NCI-H526 (cell line): ENCODE results near the gene L3MBTL3.
"Not testable (repeated sequence)": the region's sequence is repeated elsewhere in the genome, so short reads cannot be mapped to it uniquely, and the experiment has no call there.

ENCODE experiments used
- DNase-seq, 2 experiments: peaks; one replicate each; lab custom pipeline; 2025; lab: John Stamatoyannopoulos, UW

L3MBTL3 gene

GRCh38 chr6:130138909-130139242 lies 120.5 kb downstream of the L3MBTL3 start:
- no peak for DNase-seq

- no peak for DNase-seq
Measured at GRCh38 chr6:130140084-130140483, 121.7 kb downstream of the L3MBTL3 start.

GRCh38 chr6:130143709-130144108 lies 125.3 kb downstream of the L3MBTL3 start:
- DNase-seq = no peak

GRCh38 chr6:130147111-130147510 lies 128.7 kb downstream of the L3MBTL3 start:
- no peak for DNase-seq

- peak in 1 of 2 experiments; percentile 1 for DNase-seq
Measured at GRCh38 chr6:130148181-130148580, 129.8 kb downstream of the L3MBTL3 start.

- not testable (repeated sequence) for DNase-seq
Measured at GRCh38 chr6:130149016-130149415, 130.6 kb downstream of the L3MBTL3 start.

- no peak for DNase-seq
Measured at GRCh38 chr6:130150906-130151305, 132.5 kb downstream of the L3MBTL3 start.

GRCh38 chr6:130152908-130153510 lies 134.6 kb downstream of the L3MBTL3 start:
- DNase-seq = no peak

- no peak for DNase-seq
Measured at GRCh38 chr6:130156908-130157307, 138.5 kb downstream of the L3MBTL3 start.

- no peak for DNase-seq
Measured at GRCh38 chr6:130158056-130158455, 139.7 kb downstream of the L3MBTL3 start.

- no peak for DNase-seq
Measured at GRCh38 chr6:130158548-130158947, 140.2 kb downstream of the L3MBTL3 start.

GRCh38 chr6:130159956-130160355 lies 141.6 kb downstream of the L3MBTL3 start:
- DNase-seq = no peak

- DNase-seq = no peak
Measured at GRCh38 chr6:130161683-130162404, 143.5 kb downstream of the L3MBTL3 start.

GRCh38 chr6:130162421-130162820 lies 144.0 kb downstream of the L3MBTL3 start:
- DNase-seq = no peak

GRCh38 chr6:130163266-130163665 lies 144.9 kb downstream of the L3MBTL3 start:
- DNase-seq = no peak

- DNase-seq = no peak
Measured at GRCh38 chr6:130164251-130164650, 145.9 kb downstream of the L3MBTL3 start.

GRCh38 chr6:130167655-130168054 lies 149.3 kb downstream of the L3MBTL3 start:
- no peak for DNase-seq

GRCh38 chr6:130170160-130170559 lies 151.8 kb downstream of the L3MBTL3 start:
- not testable (repeated sequence) for DNase-seq

- DNase-seq = not testable (repeated sequence)
Measured at GRCh38 chr6:130173377-130174004, 155.1 kb downstream of the L3MBTL3 start.

- no peak for DNase-seq
Measured at GRCh38 chr6:130176378-130176777, 158.0 kb downstream of the L3MBTL3 start.

GRCh38 chr6:130178692-130179091 lies 160.3 kb downstream of the L3MBTL3 start:
- no peak for DNase-seq

GRCh38 chr6:130182466-130182865 lies 164.1 kb downstream of the L3MBTL3 start:
- no peak for DNase-seq
